ENCODE results near the gene GOLGA6L1.
"Not testable (repeated sequence)": the region's sequence is repeated elsewhere in the genome, so short reads cannot be mapped to it uniquely, and the experiment has no call there.

GOLGA6L1 gene

GRCh38 chr15:23136722-23137121 is at the start of gene GOLGA6L1:
Gene GOLGA6L1, minus strand, starts transcription at chr15:23136822. Its CDS starts 91 bp downstream, at chr15:23136731.
- in situ Hi-C loops (cut with HindIII; ENCODE audit: low sequenced_read_pairs): not testable (repeated sequence)

GRCh38 chr15:23181201-23181600 is 44.6 kb upstream of the GOLGA6L1 start:
- in situ Hi-C loops (cut with HindIII; ENCODE audit: low sequenced_read_pairs): not testable (repeated sequence)

- in situ Hi-C loops (cut with HindIII; ENCODE audit: low sequenced_read_pairs): not testable (repeated sequence)
Observed at GRCh38 chr15:23180547-23180927, 43.9 kb upstream of the GOLGA6L1 start.

GRCh38 chr15:23179768-23180546 is 43.3 kb upstream of the GOLGA6L1 start:
- in situ Hi-C loops (cut with HindIII; ENCODE audit: low sequenced_read_pairs): not testable (repeated sequence)

DNA sequence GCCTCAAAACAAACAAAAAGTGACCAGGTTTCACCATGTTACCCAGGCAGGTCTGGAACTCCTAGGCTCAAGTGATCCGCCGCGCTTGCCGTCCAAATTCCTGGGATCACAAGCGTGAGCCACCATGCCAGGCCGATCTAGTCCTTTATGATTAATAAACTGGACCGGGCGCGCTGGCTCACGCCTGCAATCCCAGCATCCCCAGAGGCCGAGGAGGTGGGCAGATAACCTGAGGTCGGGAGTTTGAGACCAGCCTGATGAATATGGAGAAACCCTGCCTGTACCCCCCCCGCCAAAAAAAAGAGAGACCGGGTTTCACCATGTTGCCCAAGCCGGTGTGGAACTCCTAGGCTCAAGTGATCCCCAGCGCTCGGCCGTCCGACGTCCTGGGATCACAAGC is 40.1 kb upstream of the GOLGA6L1 start:
- in situ Hi-C loops (cut with HindIII; ENCODE audit: low sequenced_read_pairs): not testable (repeated sequence)

GRCh38 chr15:23175606-23176005 is 39.0 kb upstream of the GOLGA6L1 start:
- in situ Hi-C loops (cut with HindIII; ENCODE audit: low sequenced_read_pairs): not testable (repeated sequence)

DNA sequence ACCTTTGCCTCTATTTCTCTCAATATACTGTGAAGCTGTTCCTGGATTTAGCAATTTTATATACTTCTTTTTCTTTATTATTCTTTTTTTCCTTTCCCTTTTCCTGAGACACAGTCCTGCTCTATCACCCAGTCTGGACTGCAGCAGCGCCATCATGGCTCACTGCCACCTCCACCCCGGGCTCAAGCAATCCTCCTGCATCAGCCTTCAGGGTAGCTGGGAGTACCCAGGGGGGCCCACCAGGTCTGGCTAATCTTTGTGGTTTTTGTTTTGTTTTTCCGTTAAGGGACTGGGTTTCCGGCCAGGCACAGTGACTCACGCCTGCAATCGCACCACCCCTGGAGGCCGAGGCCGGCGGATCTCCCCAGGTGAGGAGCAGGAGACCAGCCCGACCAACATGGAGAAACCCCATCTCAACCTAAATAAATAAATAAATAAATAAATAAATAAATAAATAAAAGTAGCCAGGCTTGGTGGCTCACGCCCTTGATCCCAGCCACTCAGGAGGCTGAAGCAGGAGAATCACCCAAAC is 38.1 kb upstream of the GOLGA6L1 start:
- in situ Hi-C loops (cut with HindIII; ENCODE audit: low sequenced_read_pairs): not testable (repeated sequence)

- in situ Hi-C loops (cut with HindIII; ENCODE audit: low sequenced_read_pairs): not testable (repeated sequence)
Observed at GRCh38 chr15:23132787-23133186, 3.8 kb downstream of the GOLGA6L1 start.

GRCh38 chr15:23118208-23118607 is 18.4 kb downstream of the GOLGA6L1 start:
- in situ Hi-C loops (cut with HindIII; ENCODE audit: low sequenced_read_pairs): no loop called here

GRCh38 chr15:23095796-23096195 is 40.8 kb downstream of the GOLGA6L1 start:
- in situ Hi-C loops (cut with HindIII; ENCODE audit: low sequenced_read_pairs): no loop called here

DNA sequence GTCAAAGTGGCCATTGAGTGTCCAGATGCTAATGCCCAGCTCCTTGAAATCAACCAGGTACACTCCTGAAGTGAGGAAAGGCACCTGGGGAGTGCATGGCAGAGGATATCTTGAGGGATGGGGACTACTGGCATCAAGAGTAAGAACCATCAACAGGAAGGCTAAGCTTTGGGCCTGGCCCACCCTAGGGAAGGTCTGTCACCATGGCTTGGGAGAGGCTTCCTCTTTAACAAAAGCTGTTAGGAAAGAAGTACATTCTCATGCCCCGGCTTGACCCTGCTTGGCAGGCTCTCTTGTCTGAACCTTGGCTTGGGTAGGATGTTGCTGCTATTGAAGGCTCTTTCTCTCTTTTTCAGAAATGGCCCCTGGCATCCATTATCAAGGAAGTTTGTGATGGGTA is 53.5 kb downstream of the GOLGA6L1 start:
- in situ Hi-C loops (cut with HindIII; ENCODE audit: low sequenced_read_pairs): no loop called here

DNA sequence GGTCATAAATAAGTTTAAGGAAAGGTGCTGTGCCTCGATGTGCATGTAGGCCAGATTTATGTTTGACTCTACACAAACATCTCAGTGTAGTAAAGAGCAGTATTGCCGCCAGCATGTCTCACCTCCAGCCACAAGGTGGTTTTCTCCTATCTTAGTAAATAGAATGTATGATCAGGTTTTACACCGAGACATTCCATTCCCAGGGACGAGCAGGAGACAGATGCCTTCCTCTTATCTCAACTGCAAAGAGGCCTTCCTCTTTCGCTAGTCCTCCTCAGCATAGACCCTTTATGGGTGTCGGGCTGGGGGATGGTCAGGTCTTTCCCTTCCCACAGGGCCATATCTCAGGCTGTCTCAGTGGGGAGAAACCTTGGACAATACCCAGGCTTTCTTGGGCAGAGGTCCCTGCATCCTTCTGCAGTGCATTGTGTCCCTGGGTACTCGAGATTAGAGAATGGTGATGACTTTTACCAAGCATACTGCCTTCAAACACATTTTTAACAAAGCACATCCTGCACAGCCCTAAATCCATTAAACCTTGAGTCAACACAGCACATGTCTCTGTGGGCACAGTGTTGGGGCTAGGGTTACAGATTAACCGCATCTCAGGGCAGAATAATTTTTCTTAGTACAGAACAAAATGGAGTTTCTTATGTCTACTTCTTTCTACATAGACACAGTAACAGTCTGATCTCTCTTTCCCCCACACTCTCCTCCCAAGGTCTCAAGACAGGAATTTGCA is 54.5 kb downstream of the GOLGA6L1 start:
- in situ Hi-C loops (cut with HindIII; ENCODE audit: low sequenced_read_pairs): not testable (repeated sequence)

GRCh38 chr15:23081271-23081670 is 55.4 kb downstream of the GOLGA6L1 start:
- in situ Hi-C loops (cut with HindIII; ENCODE audit: low sequenced_read_pairs): no loop called here

- in situ Hi-C loops (cut with HindIII; ENCODE audit: low sequenced_read_pairs): no loop called here
Observed at GRCh38 chr15:23079766-23080165, 56.9 kb downstream of the GOLGA6L1 start.

Data from DLD1 (cell line).